ENCODE data around the gene SLC25A38. TPM values are rescaled to one million over a fixed set of nuclear protein-coding genes. Genes with fewer than 3 reads are reported as not detected.
"Not testable (repeated sequence)": the region's sequence is repeated elsewhere in the genome, so short reads cannot be mapped to it uniquely, and the experiment has no call there.

Gene SLC25A38
- total RNA-seq, 1 experiment from 2014 or later: 48.2 TPM

DNA sequence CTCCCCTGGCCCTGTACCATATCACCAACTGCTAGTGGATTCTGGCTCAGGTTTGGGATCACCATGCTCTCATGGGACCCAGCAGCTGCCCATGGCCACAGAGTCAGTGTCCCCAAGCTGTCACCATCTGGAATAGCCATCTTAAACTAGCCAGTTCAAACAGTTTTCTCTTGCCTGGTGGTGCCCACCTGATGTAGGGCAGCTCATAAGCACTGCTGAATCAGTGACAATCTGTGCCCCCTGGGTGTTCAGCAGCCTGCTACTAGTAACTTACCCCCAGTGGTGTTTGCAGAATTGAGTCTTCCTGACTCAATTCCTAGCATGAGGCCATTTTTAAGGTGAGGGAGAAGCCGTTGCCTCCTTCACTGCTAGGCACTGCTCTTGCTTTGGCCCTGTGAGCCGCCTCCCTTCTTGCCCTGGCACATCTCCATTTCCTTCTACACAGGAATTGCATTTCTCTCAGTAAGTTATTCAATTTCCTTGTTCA is 31.3 kb downstream of the SLC25A38 start:
- Histone ChIP-seq H2AFZ (ENCODE audit: low read length) (no peak overlapping the region), H4K20me1 (ENCODE audit: control insufficient read depth, insufficient read depth, insufficient read length) (no peaks in the 10 kb centered on the region), H3K23me2 (ENCODE audit: insufficient read length, low read depth, low read length, poor library complexity, severe bottlenecking) (peaks cover 3% of the 10 kb centered on the region), H2BK5ac (ENCODE audit: insufficient read length, low read length) (no peak overlapping the region), H3K4me1 (ENCODE audit: insufficient read depth, low read length) (no peaks in the 10 kb centered on the region; the same call in 1 of the 2 replicates), H3T11ph (ENCODE audit: low read length) (no peak overlapping the region), H2BK12ac (ENCODE audit: insufficient read length, low read depth, low read length) (no peak overlapping the region), H3K56ac (ENCODE audit: insufficient read length, low read depth, low read length) (no peak overlapping the region), H4K5ac (ENCODE audit: insufficient read length, low read depth, low read length) (no peak overlapping the region), H3K14ac (ENCODE audit: insufficient read depth, low read length) (no peak overlapping the region), H2BK120ac (ENCODE audit: low read depth, low read length, poor library complexity, severe bottlenecking) (no peak overlapping the region), H3K79me2 (ENCODE audit: insufficient read depth, low read length) (no peaks in the 10 kb centered on the region), H4K91ac (ENCODE audit: insufficient read length, low read depth, low read length) (no peak overlapping the region), H4K8ac (replicated peaks; ENCODE audit: insufficient read length, low read depth, low read length) (no peak overlapping the region), H3K9me3 (ENCODE audit: control insufficient read depth, low read depth, low read length) (no peaks in the 10 kb centered on the region), H3K27me3 (ENCODE audit: insufficient read depth, low read length) (no peaks in the 10 kb centered on the region), H3K4me2 (ENCODE audit: insufficient read depth, insufficient read length, low read length) (no peak overlapping the region), H3K27ac (ENCODE audit: insufficient read length, low read depth, low read length) (peak overlapping the region; percentile 18), H3K18ac (ENCODE audit: insufficient read length, low read depth, low read length) (no peak overlapping the region), H2AK5ac (ENCODE audit: insufficient read length, low read length) (no peak overlapping the region), H3K4ac (ENCODE audit: low read depth, low read length) (no peak overlapping the region), H3K79me1 (ENCODE audit: insufficient read depth, low read depth, low read length, poor library complexity, severe bottlenecking) (no peaks in the 10 kb centered on the region), H2BK15ac (ENCODE audit: low read depth, low read length) (no peak overlapping the region), H2BK20ac (ENCODE audit: low read depth, low read length, poor library complexity, severe bottlenecking) (no peak overlapping the region), H3K23ac (ENCODE audit: insufficient read length, low read depth, low read length) (no peak overlapping the region), H3K9ac (ENCODE audit: extremely low read depth, insufficient read length, low read length) (no peak overlapping the region)
- H3K4me1 Mint-ChIP-seq: peaks cover 25 to 36% of the 10 kb centered on the region in 2 experiments
- H3K4me3 Mint-ChIP-seq: no peak overlapping the region
- peak; percentile 45 for DNase-seq
- TF ChIP-seq, protein P1, sequence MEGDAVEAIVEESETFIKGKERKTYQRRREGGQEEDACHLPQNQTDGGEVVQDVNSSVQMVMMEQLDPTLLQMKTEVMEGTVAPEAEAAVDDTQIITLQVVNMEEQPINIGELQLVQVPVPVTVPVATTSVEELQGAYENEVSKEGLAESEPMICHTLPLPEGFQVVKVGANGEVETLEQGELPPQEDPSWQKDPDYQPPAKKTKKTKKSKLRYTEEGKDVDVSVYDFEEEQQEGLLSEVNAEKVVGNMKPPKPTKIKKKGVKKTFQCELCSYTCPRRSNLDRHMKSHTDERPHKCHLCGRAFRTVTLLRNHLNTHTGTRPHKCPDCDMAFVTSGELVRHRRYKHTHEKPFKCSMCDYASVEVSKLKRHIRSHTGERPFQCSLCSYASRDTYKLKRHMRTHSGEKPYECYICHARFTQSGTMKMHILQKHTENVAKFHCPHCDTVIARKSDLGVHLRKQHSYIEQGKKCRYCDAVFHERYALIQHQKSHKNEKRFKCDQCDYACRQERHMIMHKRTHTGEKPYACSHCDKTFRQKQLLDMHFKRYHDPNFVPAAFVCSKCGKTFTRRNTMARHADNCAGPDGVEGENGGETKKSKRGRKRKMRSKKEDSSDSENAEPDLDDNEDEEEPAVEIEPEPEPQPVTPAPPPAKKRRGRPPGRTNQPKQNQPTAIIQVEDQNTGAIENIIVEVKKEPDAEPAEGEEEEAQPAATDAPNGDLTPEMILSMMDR (conservative IDR thresholded peaks at IDR 0.05): no peak
- H3K9me3 Mint-ChIP-seq: no peaks in the 10 kb centered on the region
- peak overlapping the region; percentile 49 to 91 (median 80); a peak in 4 of 7 replicates for H3K27ac Mint-ChIP-seq
- H3K36me3 Mint-ChIP-seq (ENCODE audit: insufficient read depth in 1 of 3, low read depth in 3 of 3): peaks cover 36 to 55% (median 43%) of the 10 kb centered on the region in 3 experiments
- WGBS (ENCODE audit: extremely low coverage, insufficient read length, low lambda C conversion rate): no CpG with 5 or more reads among the region's 2 CpGs
- peaks cover 2% of the 10 kb centered on the region; the same call in 1 of the 2 replicates for H3K27me3 Mint-ChIP-seq (ENCODE audit: low read depth)

- not testable (repeated sequence) for H2BK12ac ChIP-seq (ENCODE audit: insufficient read length, low read depth, low read length)
Measured at GRCh38 chr3:39415302-39415701, 32.1 kb downstream of the SLC25A38 start.

More at GRCh38 chr3:39415302-39415701, 32.1 kb downstream of the SLC25A38 start:
- not testable (repeated sequence) for H3K27ac ChIP-seq (ENCODE audit: insufficient read length, low read depth, low read length); H2BK120ac ChIP-seq (ENCODE audit: low read depth, low read length, poor library complexity, severe bottlenecking); H4K91ac ChIP-seq (ENCODE audit: insufficient read length, low read depth, low read length); H2AFZ ChIP-seq (ENCODE audit: low read length); H3K9me3 Mint-ChIP-seq; H2AK5ac ChIP-seq (ENCODE audit: insufficient read length, low read length); H3K23ac ChIP-seq (ENCODE audit: insufficient read length, low read depth, low read length); H3K14ac ChIP-seq (ENCODE audit: insufficient read depth, low read length); H3K4me2 ChIP-seq (ENCODE audit: insufficient read depth, insufficient read length, low read length); H2BK15ac ChIP-seq (ENCODE audit: low read depth, low read length); H3K79me1 ChIP-seq (ENCODE audit: insufficient read depth, low read depth, low read length, poor library complexity, severe bottlenecking); H4K20me1 ChIP-seq (ENCODE audit: control insufficient read depth, insufficient read depth, insufficient read length); H3K23me2 ChIP-seq (ENCODE audit: insufficient read length, low read depth, low read length, poor library complexity, severe bottlenecking); H3K9me3 ChIP-seq (ENCODE audit: control insufficient read depth, low read depth, low read length); H4K8ac ChIP-seq (replicated peaks; ENCODE audit: insufficient read length, low read depth, low read length); H3K27me3 Mint-ChIP-seq (ENCODE audit: low read depth); H3K27ac Mint-ChIP-seq; H3K4ac ChIP-seq (ENCODE audit: low read depth, low read length); H3K9ac ChIP-seq (ENCODE audit: extremely low read depth, insufficient read length, low read length); H3K4me3 Mint-ChIP-seq; H2BK20ac ChIP-seq (ENCODE audit: low read depth, low read length, poor library complexity, severe bottlenecking); H3K79me2 ChIP-seq (ENCODE audit: insufficient read depth, low read length); H3K27me3 ChIP-seq (ENCODE audit: insufficient read depth, low read length); H4K5ac ChIP-seq (ENCODE audit: insufficient read length, low read depth, low read length); DNase-seq; H2BK5ac ChIP-seq (ENCODE audit: insufficient read length, low read length); H3K18ac ChIP-seq (ENCODE audit: insufficient read length, low read depth, low read length); H3K4me1 ChIP-seq (ENCODE audit: insufficient read depth, low read length); H3T11ph ChIP-seq (ENCODE audit: low read length); H3K56ac ChIP-seq (ENCODE audit: insufficient read length, low read depth, low read length)
- Mint-ChIP-seq H3K4me1 (peaks cover 22 to 39% of the 10 kb centered on the region in 2 experiments), H3K36me3 (ENCODE audit: insufficient read depth in 1 of 3, low read depth in 3 of 3) (peaks cover 29 to 46% (median 35%) of the 10 kb centered on the region in 3 experiments)
- WGBS (ENCODE audit: extremely low coverage, insufficient read length, low lambda C conversion rate): no CpG with 5 or more reads among the region's 3 CpGs

Data from H9 (cell line).